ENCODE measurements around the gene KRTAP5-2. TPM values are rescaled to one million over a fixed set of nuclear protein-coding genes. Genes with fewer than 3 reads are reported as not detected.
"Not testable (repeated sequence)": the region's sequence is repeated elsewhere in the genome, so short reads cannot be mapped to it uniquely, and the experiment has no call there.

The KRTAP5-2 gene, protein sequence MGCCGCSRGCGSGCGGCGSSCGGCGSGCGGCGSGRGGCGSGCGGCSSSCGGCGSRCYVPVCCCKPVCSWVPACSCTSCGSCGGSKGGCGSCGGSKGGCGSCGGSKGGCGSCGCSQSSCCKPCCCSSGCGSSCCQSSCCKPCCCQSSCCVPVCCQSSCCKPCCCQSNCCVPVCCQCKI
- total RNA-seq, result not detected
- total RNA-seq (2013), result not detected
- total RNA-seq, result 0 to 0.09 (median 0) reads per million in 29 experiments

DNA sequence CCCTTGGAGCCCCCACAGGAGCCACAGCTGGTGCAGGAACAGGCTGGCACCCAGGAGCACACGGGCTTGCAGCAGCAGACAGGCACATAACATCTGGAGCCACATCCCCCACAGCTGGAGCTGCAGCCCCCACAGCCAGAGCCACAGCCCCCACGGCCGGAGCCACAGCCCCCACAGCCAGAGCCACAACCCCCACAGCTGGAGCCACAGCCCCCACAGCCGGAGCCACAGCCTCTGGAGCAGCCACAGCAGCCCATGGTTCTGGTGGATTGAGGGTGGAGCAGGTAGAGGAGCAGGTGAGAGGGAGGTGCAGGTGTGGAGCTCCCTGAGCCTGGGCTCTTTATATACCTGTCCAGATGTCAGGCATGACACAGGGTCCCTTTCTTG is at the start of gene KRTAP5-2:
Gene KRTAP5-2 (minus strand): TSS at position 301 of the 387 bp plus-strand sequence. CDS start 44 bp downstream, at position 257.
- H3K4me1 Mint-ChIP-seq, result peaks cover 8 to 22% (median 19%) of the 10 kb centered on the region in 3 donors
- Histone ChIP-seq H3K4me1 (ENCODE audit: control insufficient read depth in 1 of 2, extremely low read depth in 1 of 2, insufficient read depth in 2 of 2, low read length in 2 of 2) (peaks cover 0 to 4% of the 10 kb centered on the region in 2 experiments), H3K9me3 (no peaks in the 10 kb centered on the region), H3K4me3 (ENCODE audit: control insufficient read depth in 1 of 2, extremely low read depth in 1 of 2, low read length in 1 of 2) (no peak within 1 kb of the TSS), H3K36me3 (ENCODE audit: control insufficient read depth in 2 of 2, extremely low read depth in 1 of 2, insufficient read depth in 1 of 2, low read length in 1 of 2) (no peaks in the 10 kb centered on the region), H3K27me3 (replicated peaks in 1 of 2; ENCODE audit: control insufficient read depth in 2 of 2, extremely low read depth in 1 of 2, insufficient read depth in 2 of 2, low read length in 1 of 2) (peaks cover 4 to 29% of the 10 kb centered on the region in 2 experiments), H3K27ac (ENCODE audit: low read length) (no peak within 1 kb of the TSS)
- DNase-seq, result no peak
- H3K9me3 Mint-ChIP-seq, result no peaks in the 10 kb centered on the region
- H3K27me3 Mint-ChIP-seq, result peaks cover 20 to 41% of the 10 kb centered on the region in 2 donors
- ChIA-PET CTCF (no interaction called here), POLR2A (no interaction called here)
- peaks cover 4% of the 10 kb centered on the region for H3K36me3 Mint-ChIP-seq
- WGBS (ENCODE audit: insufficient coverage), result no CpG with 5 or more reads among the region's 4 CpGs
- no peak for ATAC-seq (replicated peaks in 1 of 4)
- H3K4me3 Mint-ChIP-seq, result no peak within 1 kb of the TSS
- peak within 1 kb of the TSS; percentile 4 to 51 for H3K27ac Mint-ChIP-seq

DNA sequence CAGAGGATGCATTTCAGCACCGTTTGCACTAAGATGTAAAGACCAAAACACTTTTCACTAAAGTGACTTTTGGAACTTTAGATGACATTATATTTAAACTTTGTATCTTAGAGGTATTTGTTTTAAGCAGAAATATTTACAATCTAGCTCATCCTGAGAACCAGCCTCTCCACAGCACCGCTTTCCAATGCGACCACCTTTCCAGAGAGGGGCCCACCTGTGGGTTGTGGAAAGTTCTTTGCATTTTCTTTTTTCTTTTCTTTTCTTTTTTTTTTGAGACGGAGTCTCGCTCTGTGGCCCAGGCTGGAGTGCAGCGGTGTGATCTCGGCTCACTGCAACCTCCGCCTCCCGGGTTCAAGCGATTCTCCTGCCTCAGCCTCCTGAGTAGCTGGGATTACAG is 48.4 kb upstream of the KRTAP5-2 start:
- not testable (repeated sequence) for H3K4me1 Mint-ChIP-seq; H3K27ac Mint-ChIP-seq; H3K27ac ChIP-seq (ENCODE audit: low read length); H3K9me3 ChIP-seq; H3K9me3 Mint-ChIP-seq; H3K4me1 ChIP-seq (ENCODE audit: control insufficient read depth in 1 of 2, extremely low read depth in 1 of 2, insufficient read depth in 2 of 2, low read length in 2 of 2); ATAC-seq (replicated peaks in 1 of 4); H3K4me3 ChIP-seq (ENCODE audit: control insufficient read depth in 1 of 2, extremely low read depth in 1 of 2, low read length in 1 of 2); DNase-seq; H3K4me3 Mint-ChIP-seq; H3K36me3 Mint-ChIP-seq; H3K36me3 ChIP-seq (ENCODE audit: control insufficient read depth in 2 of 2, extremely low read depth in 1 of 2, insufficient read depth in 1 of 2, low read length in 1 of 2)
- peaks cover 0 to 11% of the 10 kb centered on the region in 2 donors for H3K27me3 Mint-ChIP-seq
- POLR2A ChIA-PET, result interaction anchor here in 1 of 2 donors (0.6 kb wide), 1 partner anchor 178 kb away, joined by 11 read pairs; no protein-coding TSS in a partner anchor
- H3K27me3 ChIP-seq (replicated peaks in 1 of 2; ENCODE audit: control insufficient read depth in 2 of 2, extremely low read depth in 1 of 2, insufficient read depth in 2 of 2, low read length in 1 of 2), result peaks cover 0 to 46% of the 10 kb centered on the region in 2 experiments
- 100% methylated on average over 1 of the region's 10 CpGs for WGBS (ENCODE audit: insufficient coverage)
- CTCF ChIA-PET, result interaction anchor here (0.6 to 1.0 kb wide), 3 partner anchors 41 to 186 kb away, joined by 3 to 4 read pairs (median 3); no protein-coding TSS in a partner anchor

DNA sequence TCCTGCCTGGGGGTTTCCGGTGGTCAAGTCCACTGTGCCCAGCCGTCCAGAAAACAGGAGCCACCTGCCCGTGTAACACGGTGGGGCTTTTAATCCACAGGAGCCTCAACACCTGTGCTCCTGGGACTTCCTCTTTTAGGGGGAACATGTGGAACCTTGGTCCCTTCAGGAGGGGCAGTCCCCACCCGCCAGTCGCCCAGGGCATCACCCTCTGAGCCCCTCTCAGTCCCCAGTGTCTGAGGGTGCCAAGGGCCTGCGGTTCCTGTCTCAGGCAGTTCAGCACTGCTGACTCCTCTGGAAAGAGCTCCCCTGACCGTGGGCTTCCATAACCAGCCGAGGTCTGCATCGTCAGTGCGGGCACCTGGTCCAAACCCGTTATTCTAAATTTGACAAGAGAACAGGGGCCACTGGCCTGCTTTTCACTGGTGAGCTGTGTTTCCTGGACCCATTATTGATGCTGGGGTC is 47.3 kb upstream of the KRTAP5-2 start:
- no peak overlapping the region for H3K4me3 Mint-ChIP-seq
- DNase-seq (no peak), ATAC-seq (replicated peaks in 1 of 4) (no peak)
- no peaks in the 10 kb centered on the region for H3K4me1 Mint-ChIP-seq
- Histone ChIP-seq H3K4me1 (ENCODE audit: control insufficient read depth in 1 of 2, extremely low read depth in 1 of 2, insufficient read depth in 2 of 2, low read length in 2 of 2) (peaks cover 0 to under 1% of the 10 kb centered on the region in 2 experiments), H3K9me3 (no peaks in the 10 kb centered on the region), H3K36me3 (ENCODE audit: control insufficient read depth in 2 of 2, extremely low read depth in 1 of 2, insufficient read depth in 1 of 2, low read length in 1 of 2) (no peaks in the 10 kb centered on the region), H3K27ac (ENCODE audit: low read length) (no peak overlapping the region), H3K27me3 (replicated peaks in 1 of 2; ENCODE audit: control insufficient read depth in 2 of 2, extremely low read depth in 1 of 2, insufficient read depth in 2 of 2, low read length in 1 of 2) (peaks cover 0 to 56% of the 10 kb centered on the region in 2 experiments), H3K4me3 (ENCODE audit: control insufficient read depth in 1 of 2, extremely low read depth in 1 of 2, low read length in 1 of 2) (no peak overlapping the region)
- peaks cover 0 to 13% of the 10 kb centered on the region in 2 donors for H3K27me3 Mint-ChIP-seq
- WGBS (ENCODE audit: insufficient coverage), result 12% methylated on average over 8 of the region's 12 CpGs
- POLR2A ChIA-PET, result no interaction called here
- no peaks in the 10 kb centered on the region for H3K36me3 Mint-ChIP-seq
- CTCF ChIA-PET, result no interaction called here
- no peak overlapping the region for H3K27ac Mint-ChIP-seq
- H3K9me3 Mint-ChIP-seq, result no peaks in the 10 kb centered on the region

DNA sequence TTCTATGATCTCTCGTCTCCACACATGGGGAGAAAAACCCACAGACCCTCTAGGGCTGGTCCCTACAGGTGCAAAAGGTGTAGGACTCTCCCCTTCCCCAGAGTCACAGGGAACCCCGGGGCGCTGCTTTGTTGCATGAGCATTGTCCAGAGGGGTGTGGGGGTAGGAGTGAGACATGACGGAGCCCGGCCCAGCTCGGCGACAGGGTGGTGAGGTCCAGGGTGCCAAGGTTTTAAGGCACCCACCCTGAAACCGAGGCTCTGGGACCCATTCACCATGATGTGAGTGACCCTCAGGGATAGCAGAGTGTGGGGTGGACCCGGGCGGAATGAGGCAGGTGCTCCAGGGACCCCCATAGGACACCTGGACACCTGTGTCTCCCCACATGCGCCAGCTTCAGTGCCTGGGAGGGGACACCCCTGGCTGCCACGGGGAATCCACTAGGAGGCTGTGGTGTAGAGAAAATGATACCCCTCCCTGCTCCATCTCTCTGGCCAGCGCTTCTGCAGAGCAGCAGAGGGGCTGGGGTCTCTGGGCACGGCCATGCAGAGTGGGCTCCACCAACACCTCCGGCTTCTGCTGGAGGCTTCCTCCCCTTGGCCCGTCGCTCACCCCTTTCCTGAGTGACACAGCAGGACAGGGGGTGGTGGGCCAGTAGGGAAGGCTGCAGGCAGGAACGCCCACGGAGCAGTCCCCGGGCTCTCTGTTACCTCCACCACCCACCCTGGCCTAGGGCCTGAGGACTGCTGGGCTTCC is 46.7 kb upstream of the KRTAP5-2 start:
- Mint-ChIP-seq H3K4me1 (peaks cover 0 to 3% (median 3%) of the 10 kb centered on the region in 3 donors), H3K27me3 (peaks cover 5 to 19% of the 10 kb centered on the region in 2 donors), H3K4me3 (no peak overlapping the region), H3K27ac (no peak overlapping the region), H3K9me3 (no peaks in the 10 kb centered on the region), H3K36me3 (no peaks in the 10 kb centered on the region)
- CTCF ChIA-PET, result no interaction called here
- ATAC-seq (replicated peaks in 1 of 4), result no peak
- Histone ChIP-seq H3K27ac (ENCODE audit: low read length) (no peak overlapping the region), H3K9me3 (no peaks in the 10 kb centered on the region), H3K4me1 (ENCODE audit: control insufficient read depth in 1 of 2, extremely low read depth in 1 of 2, insufficient read depth in 2 of 2, low read length in 2 of 2) (peaks cover 0 to 5% of the 10 kb centered on the region in 2 experiments), H3K4me3 (ENCODE audit: control insufficient read depth in 1 of 2, extremely low read depth in 1 of 2, low read length in 1 of 2) (no peak overlapping the region), H3K36me3 (ENCODE audit: control insufficient read depth in 2 of 2, extremely low read depth in 1 of 2, insufficient read depth in 1 of 2, low read length in 1 of 2) (no peaks in the 10 kb centered on the region), H3K27me3 (replicated peaks in 1 of 2; ENCODE audit: control insufficient read depth in 2 of 2, extremely low read depth in 1 of 2, insufficient read depth in 2 of 2, low read length in 1 of 2) (peaks cover 0 to 61% of the 10 kb centered on the region in 2 experiments)
- WGBS (ENCODE audit: insufficient coverage), result 43% methylated on average over 11 of the region's 20 CpGs
- DNase-seq, result no peak
- POLR2A ChIA-PET, result no interaction called here

DNA sequence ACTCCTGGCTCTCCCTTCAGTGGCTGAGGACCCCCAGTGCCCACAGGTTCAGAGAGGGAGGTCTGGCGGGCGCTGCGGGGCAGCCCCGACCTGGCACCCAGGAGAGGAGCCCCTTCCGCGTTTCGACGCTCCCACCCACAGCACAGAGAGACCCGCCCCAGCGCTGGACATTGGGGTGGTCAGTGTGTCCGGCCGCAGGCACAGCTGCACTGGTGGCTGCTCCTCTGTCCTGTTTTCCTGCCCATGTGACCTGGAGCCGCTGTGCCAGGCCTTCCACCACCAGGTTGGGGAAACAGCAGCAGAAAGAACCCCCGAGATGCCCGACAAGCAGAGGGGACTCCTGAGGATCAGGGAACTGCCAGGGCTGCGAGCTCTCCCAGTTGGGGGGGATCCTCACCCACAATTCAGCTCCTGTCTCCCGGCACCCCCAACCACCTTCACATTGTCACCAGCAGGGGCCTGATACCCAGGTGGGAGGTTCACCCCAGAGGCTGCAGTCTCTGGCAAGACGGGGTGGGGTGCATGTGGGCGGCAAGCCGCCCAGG is 45.1 kb upstream of the KRTAP5-2 start:
- peaks cover 0 to 5% of the 10 kb centered on the region in 2 experiments for H3K4me1 ChIP-seq (ENCODE audit: control insufficient read depth in 1 of 2, extremely low read depth in 1 of 2, insufficient read depth in 2 of 2, low read length in 2 of 2)
- H3K4me3 ChIP-seq (ENCODE audit: control insufficient read depth in 1 of 2, extremely low read depth in 1 of 2, low read length in 1 of 2), result no peak overlapping the region
- H3K27me3 Mint-ChIP-seq, result peaks cover 10 to 24% of the 10 kb centered on the region in 2 donors
- ChIA-PET CTCF (no interaction called here), POLR2A (no interaction called here)
- H3K36me3 Mint-ChIP-seq, result no peaks in the 10 kb centered on the region
- peaks cover 0 to 62% of the 10 kb centered on the region in 2 experiments for H3K27me3 ChIP-seq (replicated peaks in 1 of 2; ENCODE audit: control insufficient read depth in 2 of 2, extremely low read depth in 1 of 2, insufficient read depth in 2 of 2, low read length in 1 of 2)
- H3K4me3 Mint-ChIP-seq, result no peak overlapping the region
- ATAC-seq (replicated peaks in 1 of 4), result no peak
- H3K9me3 Mint-ChIP-seq, result no peaks in the 10 kb centered on the region
- 90% methylated on average over 14 of the region's 20 CpGs for WGBS (ENCODE audit: insufficient coverage)
- no peaks in the 10 kb centered on the region for H3K36me3 ChIP-seq (ENCODE audit: control insufficient read depth in 2 of 2, extremely low read depth in 1 of 2, insufficient read depth in 1 of 2, low read length in 1 of 2)
- H3K9me3 ChIP-seq, result no peaks in the 10 kb centered on the region
- peaks cover 0 to 5% (median 4%) of the 10 kb centered on the region in 3 donors for H3K4me1 Mint-ChIP-seq
- no peak overlapping the region for H3K27ac ChIP-seq (ENCODE audit: low read length)
- no peak for DNase-seq
- no peak overlapping the region for H3K27ac Mint-ChIP-seq

DNA sequence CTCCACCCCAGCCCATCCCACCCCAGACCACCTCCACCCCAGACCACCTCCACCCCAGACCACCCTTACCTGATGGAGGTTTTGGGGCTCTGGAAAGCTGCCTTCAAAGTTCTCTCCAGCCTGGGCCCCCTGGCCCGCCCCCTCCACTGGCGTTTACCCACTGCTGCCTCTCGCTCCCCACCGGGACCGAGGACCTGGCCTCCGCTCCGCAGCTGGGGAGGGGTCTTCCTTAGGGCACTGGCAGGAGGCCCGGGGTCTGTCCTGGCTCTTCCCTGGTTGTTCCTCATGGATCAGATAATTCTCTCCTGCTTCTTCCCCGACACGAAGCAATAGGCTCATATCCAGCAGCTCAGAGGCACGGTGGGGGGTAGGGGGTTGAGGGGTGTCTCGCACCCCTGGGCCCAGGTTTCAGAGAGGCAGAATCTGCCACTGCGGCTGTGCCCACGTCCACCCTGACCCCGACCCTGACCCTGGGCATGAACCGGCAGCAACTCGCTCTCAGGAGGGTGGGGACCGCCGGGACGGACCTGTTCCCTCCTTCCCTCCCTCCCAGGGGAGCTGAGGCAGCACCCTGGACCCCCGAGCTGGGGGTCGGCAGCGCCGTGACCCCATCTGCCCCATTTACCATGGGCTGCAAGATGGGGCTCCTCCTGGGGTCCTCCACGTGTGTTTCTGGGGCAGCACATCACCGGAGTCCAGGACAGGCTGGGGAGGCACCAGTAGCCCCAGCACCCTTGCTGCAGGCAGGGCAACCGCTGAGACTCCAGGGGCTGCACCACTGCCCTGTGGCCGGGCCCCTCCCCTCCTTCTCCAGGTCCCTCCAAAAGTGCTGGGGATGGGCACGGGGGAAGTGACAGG is 44.4 kb upstream of the KRTAP5-2 start:
- no peak overlapping the region for H3K4me3 ChIP-seq (ENCODE audit: control insufficient read depth in 1 of 2, extremely low read depth in 1 of 2, low read length in 1 of 2)
- Mint-ChIP-seq H3K4me3 (no peak overlapping the region), H3K27me3 (peaks cover 10 to 24% of the 10 kb centered on the region in 2 donors), H3K27ac (no peak overlapping the region), H3K9me3 (no peaks in the 10 kb centered on the region), H3K36me3 (no peaks in the 10 kb centered on the region), H3K4me1 (peaks cover 0 to 5% (median 4%) of the 10 kb centered on the region in 3 donors)
- 76% methylated on average over 24 of the region's 29 CpGs for WGBS (ENCODE audit: insufficient coverage)
- no peaks in the 10 kb centered on the region for H3K9me3 ChIP-seq
- ChIA-PET POLR2A (no interaction called here), CTCF (no interaction called here)
- H3K27me3 ChIP-seq (replicated peaks in 1 of 2; ENCODE audit: control insufficient read depth in 2 of 2, extremely low read depth in 1 of 2, insufficient read depth in 2 of 2, low read length in 1 of 2), result peaks cover 0 to 61% of the 10 kb centered on the region in 2 experiments
- H3K27ac ChIP-seq (ENCODE audit: low read length), result no peak overlapping the region
- peaks cover 0 to 5% of the 10 kb centered on the region in 2 experiments for H3K4me1 ChIP-seq (ENCODE audit: control insufficient read depth in 1 of 2, extremely low read depth in 1 of 2, insufficient read depth in 2 of 2, low read length in 2 of 2)
- DNase-seq (no peak), ATAC-seq (replicated peaks in 1 of 4) (no peak)
- H3K36me3 ChIP-seq (ENCODE audit: control insufficient read depth in 2 of 2, extremely low read depth in 1 of 2, insufficient read depth in 1 of 2, low read length in 1 of 2), result no peaks in the 10 kb centered on the region
